H1 (cell line): Measurements from ENCODE around the gene STX16. TPM values are rescaled to one million over a fixed set of nuclear protein-coding genes. Genes with fewer than 3 reads are reported as not detected.
A peak's percentile ranks its signal among the peaks of the same experiment; 100 is the strongest.

Experiments
- CTCF ChIA-PET: fragments of 300-600 bp; sonication (Branson Sonifier 250); formaldehyde crosslinking; loops from one replicate; lab custom pipeline; 2021; ENCODE audit not compliant: partially characterized antibody; lab: Charles Lee
- POLR2A ChIA-PET: fragments of 300-600 bp; sonication (Branson Sonifier 250); formaldehyde crosslinking; loops from one replicate; lab custom pipeline; 2021; ENCODE audit warnings: inconsistent platforms; ENCODE audit not compliant: partially characterized antibody; lab: Charles Lee
- DNase-seq, 2 experiments: peaks; one replicate each; pipeline versions ENCODE4 v3.0.0 to v3.0.0-alpha.2; 2010 to 2022; ENCODE audit warnings: low spot score in 2 of 2, low read depth in 1 of 2, mixed read lengths in 1 of 2
- FAIRE-seq: peaks from 2 replicates; lab custom pipeline; 2011; peaks lifted over from hg19 to GRCh38; lab: Jason Lieb, UNC
- H2AFZ ChIP-seq: 2 replicates; pipeline ENCODE4 v1.8.1; 2012; ENCODE audit warnings: low read length, inconsistent platforms
- H2AK5ac ChIP-seq: 2 replicates; pipeline ENCODE4 v1.6.1; 2013; ENCODE audit warnings: low read depth, low read length
- H2BK120ac ChIP-seq: replicated peaks from 2 replicates; pipeline ENCODE3; 2013; ENCODE audit warnings: low read depth, low read length, inconsistent platforms
- H2BK12ac ChIP-seq: 2 replicates; pipeline ENCODE4 v1.6.1; 2013; ENCODE audit warnings: low read depth, low read length
- H2BK15ac ChIP-seq: 2 replicates; pipeline ENCODE4 v1.6.1; 2013; ENCODE audit warnings: low read length
- H2BK20ac ChIP-seq: 2 replicates; pipeline ENCODE4 v1.6.1; 2013; ENCODE audit warnings: low read length
- H2BK5ac ChIP-seq: 2 replicates; pipeline ENCODE4 v1.6.1; 2013; ENCODE audit warnings: low read depth, low read length
- H3K14ac ChIP-seq: 2 replicates; pipeline ENCODE4 v1.6.1; 2013; ENCODE audit warnings: inconsistent platforms; ENCODE audit not compliant: insufficient read length
- H3K18ac ChIP-seq: 2 replicates; pipeline ENCODE4 v1.6.1; 2013; ENCODE audit warnings: low read length; ENCODE audit errors: extremely low read depth
- H3K23ac ChIP-seq: 2 replicates; pipeline ENCODE4 v1.6.1; 2013; ENCODE audit warnings: inconsistent platforms; ENCODE audit not compliant: insufficient read length
- H3K23me2 ChIP-seq: 2 replicates; pipeline ENCODE4 v1.6.1; 2013; ENCODE audit warnings: low read depth, low read length
- H3K27ac ChIP-seq: 2 replicates; pipeline ENCODE4 v1.6.1; 2011; ENCODE audit warnings: low read depth, low read length, inconsistent platforms
- H3K27me3 ChIP-seq, 4 experiments: replicated peaks in 1 of 4; 1 replicate in 1 of 4; 2 replicates in 3 of 4; pipeline versions ENCODE4 v1.6.1 to v1.8.1; 2011 to 2013; ENCODE audit warnings: low read length in 3 of 4, mild to moderate bottlenecking in 3 of 4, inconsistent platforms in 2 of 4, mixed read lengths in 2 of 4, moderate library complexity in 1 of 4; ENCODE audit not compliant: control insufficient read depth in 3 of 4, insufficient read depth in 3 of 4; ENCODE audit errors: extremely low read depth in 1 of 4
- H3K36me3 ChIP-seq, 4 experiments: 2 replicates each; pipeline versions ENCODE4 v1.6.1 to v1.8.1; 2011 to 2013; ENCODE audit warnings: mild to moderate bottlenecking in 4 of 4, low read length in 3 of 4, moderate library complexity in 2 of 4, control low read depth in 1 of 4, inconsistent platforms in 1 of 4; ENCODE audit not compliant: insufficient read depth in 4 of 4, control insufficient read depth in 2 of 4
- H3K4ac ChIP-seq: replicated peaks from 2 replicates; pipeline ENCODE3; 2013; ENCODE audit warnings: low read length, low read depth, mixed read lengths, inconsistent platforms; ENCODE audit not compliant: insufficient read length
- H3K4me1 ChIP-seq, 4 experiments: replicated peaks in 1 of 4; 1 replicate in 1 of 4; 2 replicates in 3 of 4; pipeline versions ENCODE4 v1.6.1 to v1.8.1; 2011 to 2013; ENCODE audit warnings: low read length in 3 of 4, inconsistent platforms in 2 of 4, mixed read lengths in 1 of 4; ENCODE audit not compliant: insufficient read depth in 4 of 4, control insufficient read depth in 3 of 4
- H3K4me2 ChIP-seq, 2 experiments: 2 replicates each; pipeline versions ENCODE4 v1.6.1 to v1.8.1; 2011 to 2013; ENCODE audit warnings: low read depth in 2 of 2, low read length in 2 of 2, control low read depth in 1 of 2, inconsistent platforms in 1 of 2, mild to moderate bottlenecking in 1 of 2; ENCODE audit not compliant: insufficient read depth in 1 of 2
- H3K4me3 ChIP-seq, 4 experiments: fragments of 200-600, 300-600 bp in 1 of 4; sonication (generic), shearing (Covaris generic), sonication (Bioruptor Twin) in 1 of 4; 2 replicates each; pipeline versions ENCODE4 v1.5.1 to v1.8.1; 2011 to 2016; ENCODE audit warnings: low read length in 4 of 4, low read depth in 3 of 4, control low read depth in 2 of 4, inconsistent platforms in 2 of 4, mild to moderate bottlenecking in 2 of 4, mixed read lengths in 1 of 4, moderate library complexity in 1 of 4; ENCODE audit not compliant: insufficient read depth in 2 of 4; ENCODE audit errors: extremely low read depth in 1 of 4
- H3K56ac ChIP-seq: replicated peaks from 2 replicates; pipeline ENCODE3; 2013; ENCODE audit warnings: low read depth, mild to moderate bottlenecking, mixed read lengths, low read length, inconsistent platforms; ENCODE audit not compliant: insufficient read length
- H3K79me1 ChIP-seq: 2 replicates; pipeline ENCODE4 v1.6.1; 2013; ENCODE audit warnings: low read depth, low read length, control low read depth
- H3K79me2 ChIP-seq, 2 experiments: 2 replicates each; pipeline versions ENCODE4 v1.6.1 to v1.8.1; 2012 to 2013; ENCODE audit warnings: low read length in 2 of 2, mild to moderate bottlenecking in 2 of 2, inconsistent platforms in 1 of 2; ENCODE audit not compliant: insufficient read depth in 2 of 2, control insufficient read depth in 1 of 2
- H3K9ac ChIP-seq, 4 experiments: replicated peaks in 1 of 4; 1 replicate in 1 of 4; 2 replicates in 3 of 4; pipeline versions ENCODE4 v1.6.1 to v1.8.1; 2011 to 2013; ENCODE audit warnings: low read depth in 3 of 4, low read length in 3 of 4, control low read depth in 2 of 4, mild to moderate bottlenecking in 2 of 4, moderate library complexity in 2 of 4, inconsistent platforms in 1 of 4; ENCODE audit errors: extremely low read depth in 1 of 4
- H3K9me3 ChIP-seq, 2 experiments: 2 replicates each; pipeline versions ENCODE4 v1.6.1 to v1.8.1; 2012 to 2013; ENCODE audit warnings: mild to moderate bottlenecking in 2 of 2, moderate library complexity in 2 of 2, control low read depth in 1 of 2, inconsistent platforms in 1 of 2, low read depth in 1 of 2, low read length in 1 of 2, mixed read lengths in 1 of 2; ENCODE audit not compliant: insufficient read depth in 2 of 2
- H4K20me1 ChIP-seq, 2 experiments: replicated peaks in 1 of 2; 2 replicates each; pipeline versions ENCODE3 to v1.8.1; 2011 to 2013; ENCODE audit warnings: inconsistent platforms in 2 of 2, low read length in 2 of 2, mild to moderate bottlenecking in 1 of 2; ENCODE audit not compliant: insufficient read depth in 2 of 2, control insufficient read depth in 1 of 2
- H4K5ac ChIP-seq: 2 replicates; pipeline ENCODE4 v1.6.1; 2013; ENCODE audit warnings: low read length, low read depth, mixed read lengths, inconsistent platforms; ENCODE audit not compliant: insufficient read length
- H4K8ac ChIP-seq: 2 replicates; pipeline ENCODE4 v1.8.0; 2013; ENCODE audit warnings: mild to moderate bottlenecking, moderate library complexity, low read length, inconsistent platforms; ENCODE audit not compliant: insufficient read depth; ENCODE audit errors: extremely low read depth
- H4K91ac ChIP-seq: replicated peaks from 2 replicates; pipeline ENCODE3; 2013; ENCODE audit warnings: low read length, mixed read lengths, inconsistent platforms; ENCODE audit not compliant: insufficient read length
- CHD1 ChIP-seq: IDR thresholded peaks from 2 replicates; pipeline ENCODE4 v1.6.1; 2012; ENCODE audit warnings: low read depth, low read length, improper control_type of control experiment
- EZH2 ChIP-seq: fragments of 200-600 bp; sonication (generic); IDR thresholded peaks from 2 replicates; pipeline ENCODE4 v1.7.1; 2012; ENCODE audit warnings: low read depth, mild to moderate bottlenecking, moderate library complexity, low read length, inconsistent platforms; ENCODE audit not compliant: severe bottlenecking
- MAX ChIP-seq: IDR thresholded peaks from 2 replicates; pipeline ENCODE4 v1.6.1; 2012; ENCODE audit warnings: inconsistent platforms
- POU5F1 ChIP-seq: IDR thresholded peaks from 2 replicates; pipeline ENCODE4 v1.6.1; 2011; ENCODE audit warnings: low read depth, mild to moderate bottlenecking, low read length, moderate library complexity
- WGBS, 2 experiments: shearing (Covaris generic) in 1 of 2; methylation state at CpG; one replicate each; pipeline versions ENCODE4 v1.1.6 to v1.1.7; 2013 to 2015; ENCODE audit warnings: low lambda C conversion rate in 2 of 2, mixed read lengths in 2 of 2, inconsistent platforms in 1 of 2, low coverage in 1 of 2, missing lambda C conversion rate in 1 of 2; ENCODE audit not compliant: insufficient replicate concordance in 2 of 2, insufficient coverage in 1 of 2, insufficient read length in 1 of 2; ENCODE audit errors: extremely low coverage in 1 of 2, missing lambda C conversion rate in 1 of 2; 5-methylcytosine and 5-hydroxymethylcytosine counted together
- polyA plus RNA-seq, 7 experiments: library from polyadenylated mRNA; depleted of rRNA in 3 of 7; stranded (reverse) in 5 of 7; unstranded in 2 of 7; fragments of >200 nt in 5 of 7; fragments of 200-250 nt in 2 of 7; gene quantifications; 1 replicate in 5 of 7; 2 replicates in 1 of 7; 4 replicates in 1 of 7; pipeline versions ENCODE4 v1.2.1 to v1.2.3, GENCODE V29; 2011 to 2013; ENCODE audit warnings: missing spikeins in 2 of 7, mixed read lengths in 2 of 7
- total RNA-seq: library from RNA; stranded (reverse); fragmentation: NEBNext Ultra II Directional; extraction: Animal tissue kit (Norgen Biotek cat#: 25700); gene quantifications from 2 replicates; pipeline ENCODE4 v1.2.1, GENCODE V29; 2021

Gene STX16
- total and polyA plus RNA-seq, 2 of the 8 experiments (the other 6 are each of a cell fraction or from before 2014, with no cell fraction given), result 45.2 to 61.6 TPM

GRCh38 chr20:58714340-58714922, 63.3 kb downstream of the STX16 start:
- H2AK5ac ChIP-seq, result peak overlapping the region; percentile 39; the same call in 1 of the 2 replicates
- H3K4me3 ChIP-seq, result no peak overlapping the region
- no peak for FAIRE-seq

More at GRCh38 chr20:58714340-58714922, 63.3 kb downstream of the STX16 start:
- Histone ChIP-seq H3K23ac (no peak overlapping the region), H3K27ac (no peak overlapping the region), H2BK5ac (no peak overlapping the region), H2BK12ac (no peak overlapping the region), H2BK15ac (no peak overlapping the region), H3K18ac (no peak overlapping the region; the same call in 1 of the 2 replicates), H3K27me3 (no peaks in the 10 kb centered on the region), H3K56ac (no peak overlapping the region), H3K36me3 (no peaks in the 10 kb centered on the region), H3K79me2 (no peaks in the 10 kb centered on the region), H3K23me2 (no peaks in the 10 kb centered on the region), H3K4ac (no peak overlapping the region), H4K91ac (no peak overlapping the region), H3K4me1 (no peaks in the 10 kb centered on the region; a peak in 2 of 7 replicates), H3K79me1 (no peaks in the 10 kb centered on the region), H4K20me1 (no peaks in the 10 kb centered on the region), H2AFZ (no peak overlapping the region), H2BK120ac (no peak overlapping the region), H4K5ac (no peak overlapping the region), H3K9ac (no peak overlapping the region), H3K14ac (no peak overlapping the region), H3K9me3 (no peaks in the 10 kb centered on the region), H3K4me2 (no peak overlapping the region), H2BK20ac (no peak overlapping the region), H4K8ac (peak overlapping the region; percentile 68)
- POLR2A ChIA-PET, result interaction anchor here (0.5 to 10.9 kb wide), 8 partner anchors 13 to 120 kb away, joined by 3 to 188 read pairs (median 4); partner anchors contain the start of gene STX16
- TF ChIP-seq CHD1 (no peak), EZH2 (no peak), POU5F1 (no peak), MAX (no peak)
- peak in 1 of 2 experiments; percentile 42 for DNase-seq
- CTCF ChIA-PET, result interaction anchor here (0.6 to 4.3 kb wide), 5 partner anchors 45 to 231 kb away, joined by 3 to 16 read pairs (median 3); partner anchors contain the start of genes GNAS and STX16
- 88% methylated on average over 16 of the region's 16 CpGs; no CpG with 5 or more reads in 1 of the 2 experiments for WGBS, 2 experiments
